ENCODE results near the gene PTGES2.
"Not testable (repeated sequence)": the region's sequence is repeated elsewhere in the genome, so short reads cannot be mapped to it uniquely, and the experiment has no call there.

PTGES2 gene

DNA sequence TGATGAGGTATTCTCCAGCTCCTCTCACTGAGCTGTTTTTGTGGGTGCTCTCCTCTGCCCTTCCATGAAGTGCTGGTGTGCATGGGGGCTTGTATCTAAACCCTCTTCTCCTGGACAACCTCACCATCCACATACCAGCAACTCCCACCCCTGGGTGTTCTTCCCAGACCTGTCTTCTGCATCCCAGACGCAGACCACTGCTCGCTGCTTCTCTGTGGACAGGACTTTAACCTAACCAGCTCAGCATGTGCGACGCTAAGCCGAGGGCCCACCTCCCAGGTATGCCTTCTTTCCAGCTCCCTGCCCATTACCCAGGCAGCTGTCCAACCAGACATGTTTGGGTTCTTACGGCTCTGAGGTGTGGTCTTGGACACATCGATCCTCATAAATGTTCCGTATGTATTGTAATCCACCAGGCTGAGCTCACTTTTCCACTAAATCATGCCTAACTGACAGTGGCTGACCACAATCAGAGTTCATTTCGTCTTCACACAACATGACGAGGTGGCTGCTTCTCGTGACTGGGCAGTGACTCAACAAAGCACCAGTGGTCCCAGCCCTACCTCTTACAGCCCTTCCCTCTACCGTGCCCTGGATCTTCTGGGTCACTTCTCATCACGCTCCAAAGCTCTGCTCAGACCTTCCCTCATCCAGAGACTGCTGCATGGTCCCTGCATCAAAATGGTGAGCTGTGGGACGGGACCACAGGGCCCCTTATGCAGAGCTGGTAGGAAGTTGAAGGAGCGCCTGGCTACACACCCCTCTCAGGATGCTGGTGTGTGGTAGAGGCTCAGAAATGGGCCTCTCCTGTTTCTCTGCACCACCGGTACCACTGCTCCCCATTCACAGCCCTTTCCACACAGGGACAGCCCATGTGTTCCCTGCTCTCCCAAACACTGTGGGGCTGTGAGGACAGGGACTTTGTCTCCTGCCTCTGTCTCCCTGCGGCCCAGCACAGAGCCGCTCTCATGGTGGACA is 9.6 kb upstream of the PTGES2 start:
- TF ChIP-seq, protein P1, sequence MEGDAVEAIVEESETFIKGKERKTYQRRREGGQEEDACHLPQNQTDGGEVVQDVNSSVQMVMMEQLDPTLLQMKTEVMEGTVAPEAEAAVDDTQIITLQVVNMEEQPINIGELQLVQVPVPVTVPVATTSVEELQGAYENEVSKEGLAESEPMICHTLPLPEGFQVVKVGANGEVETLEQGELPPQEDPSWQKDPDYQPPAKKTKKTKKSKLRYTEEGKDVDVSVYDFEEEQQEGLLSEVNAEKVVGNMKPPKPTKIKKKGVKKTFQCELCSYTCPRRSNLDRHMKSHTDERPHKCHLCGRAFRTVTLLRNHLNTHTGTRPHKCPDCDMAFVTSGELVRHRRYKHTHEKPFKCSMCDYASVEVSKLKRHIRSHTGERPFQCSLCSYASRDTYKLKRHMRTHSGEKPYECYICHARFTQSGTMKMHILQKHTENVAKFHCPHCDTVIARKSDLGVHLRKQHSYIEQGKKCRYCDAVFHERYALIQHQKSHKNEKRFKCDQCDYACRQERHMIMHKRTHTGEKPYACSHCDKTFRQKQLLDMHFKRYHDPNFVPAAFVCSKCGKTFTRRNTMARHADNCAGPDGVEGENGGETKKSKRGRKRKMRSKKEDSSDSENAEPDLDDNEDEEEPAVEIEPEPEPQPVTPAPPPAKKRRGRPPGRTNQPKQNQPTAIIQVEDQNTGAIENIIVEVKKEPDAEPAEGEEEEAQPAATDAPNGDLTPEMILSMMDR (IDR thresholded peaks at IDR 0.05; ENCODE audit: low read depth, low read length, missing control alignments) = no peak
- DNase-seq (ENCODE audit: extremely low read depth, low read depth) = no peak
- H3K4me3 ChIP-seq (replicated peaks; ENCODE audit: low read depth, low read length) = no peak overlapping the region

GRCh38 chr9:128135561-128135960 is 8.0 kb upstream of the PTGES2 start:
- DNase-seq (ENCODE audit: extremely low read depth, low read depth); H3K4me3 ChIP-seq (replicated peaks; ENCODE audit: low read depth, low read length): not testable (repeated sequence)

GRCh38 chr9:128132139-128132538 is 4.6 kb upstream of the PTGES2 start:
- H3K4me3 ChIP-seq (replicated peaks; ENCODE audit: low read depth, low read length); DNase-seq (ENCODE audit: extremely low read depth, low read depth): not testable (repeated sequence)

- H3K4me3 ChIP-seq (replicated peaks; ENCODE audit: low read depth, low read length); DNase-seq (ENCODE audit: extremely low read depth, low read depth): not testable (repeated sequence)
Observed at GRCh38 chr9:128131346-128131745, 3.8 kb upstream of the PTGES2 start.

- DNase-seq (ENCODE audit: extremely low read depth, low read depth) = not testable (repeated sequence)
Observed at GRCh38 chr9:128130651-128131050, 3.1 kb upstream of the PTGES2 start.

DNA sequence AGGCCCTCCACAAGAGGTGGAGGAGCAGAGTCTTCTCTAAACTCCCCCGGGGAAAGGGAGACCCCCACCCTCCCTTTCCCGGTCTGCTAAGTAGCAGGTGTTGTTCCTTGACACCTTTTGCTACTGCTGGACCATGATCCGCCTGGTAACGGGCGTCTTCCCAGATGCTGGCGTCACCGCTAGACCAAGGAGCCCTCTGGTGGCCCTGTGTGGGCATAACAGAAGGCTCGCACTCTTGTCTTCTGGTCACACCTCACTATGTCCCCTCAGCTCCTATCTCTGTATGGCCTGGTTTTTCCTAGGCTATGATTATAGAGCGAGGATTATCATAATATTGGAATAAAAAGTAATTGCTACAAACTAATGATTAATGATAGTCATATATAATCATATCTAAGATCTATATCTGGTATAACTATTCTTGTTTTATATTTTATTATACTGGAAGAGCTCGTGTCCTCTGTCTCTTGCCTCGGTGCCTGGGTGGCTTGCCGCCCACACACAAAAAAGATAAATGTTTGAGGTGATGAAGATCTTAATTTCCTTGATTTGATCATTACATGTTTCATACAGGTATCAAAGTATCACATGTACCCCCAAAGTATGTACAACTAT is 2.6 kb upstream of the PTGES2 start:
- TF ChIP-seq, protein P1 (IDR thresholded peaks at IDR 0.05; ENCODE audit: low read depth, low read length, missing control alignments) = peak; percentile 21
- DNase-seq (ENCODE audit: extremely low read depth, low read depth); H3K4me3 ChIP-seq (replicated peaks; ENCODE audit: low read depth, low read length): not testable (repeated sequence)

More at GRCh38 chr9:128130651-128131050, 3.1 kb upstream of the PTGES2 start:
- not testable (repeated sequence) for H3K4me3 ChIP-seq (replicated peaks; ENCODE audit: low read depth, low read length)

DNA sequence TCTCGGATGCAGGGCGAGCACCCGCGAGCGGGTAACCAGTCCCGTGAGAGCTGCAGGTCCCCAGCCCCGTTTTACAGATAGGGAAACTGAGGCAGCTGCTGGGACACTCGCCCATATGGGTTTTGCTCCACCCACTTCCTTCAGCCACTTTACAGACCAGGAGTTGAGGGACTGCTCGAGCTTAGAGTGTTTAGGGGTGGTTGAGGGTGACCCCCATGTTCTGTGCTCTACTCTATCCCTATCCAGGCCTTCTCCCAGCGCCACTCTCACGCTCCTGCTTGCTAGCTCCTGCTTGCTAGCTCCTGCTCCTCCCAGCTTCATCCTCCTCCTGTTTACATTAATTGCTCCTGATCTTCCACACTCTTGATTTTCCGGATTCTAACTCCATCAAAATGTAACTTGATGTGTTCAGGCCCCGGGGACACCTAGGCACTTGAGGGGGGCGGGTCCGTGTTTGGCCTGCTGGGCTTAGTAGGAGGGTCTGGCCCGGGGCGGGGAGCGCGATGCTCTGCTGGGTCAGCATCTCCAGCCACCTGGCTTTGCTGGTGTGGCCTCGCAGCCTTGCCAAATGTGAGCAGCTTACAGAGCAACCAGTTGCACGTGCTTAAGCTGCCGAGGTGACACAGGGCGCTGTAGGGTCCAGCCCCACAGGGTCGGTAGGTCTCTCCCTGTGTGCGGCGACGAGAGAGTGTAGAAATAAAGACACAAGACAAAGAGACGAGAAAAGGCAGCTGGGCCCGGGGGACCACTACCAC is 1.5 kb upstream of the PTGES2 start:
- peak overlapping the region; percentile 88 for H3K4me3 ChIP-seq (replicated peaks; ENCODE audit: low read depth, low read length)
- DNase-seq (ENCODE audit: extremely low read depth, low read depth) = no peak
- TF ChIP-seq, protein P1 (IDR thresholded peaks at IDR 0.05; ENCODE audit: low read depth, low read length, missing control alignments) = no peak

DNA sequence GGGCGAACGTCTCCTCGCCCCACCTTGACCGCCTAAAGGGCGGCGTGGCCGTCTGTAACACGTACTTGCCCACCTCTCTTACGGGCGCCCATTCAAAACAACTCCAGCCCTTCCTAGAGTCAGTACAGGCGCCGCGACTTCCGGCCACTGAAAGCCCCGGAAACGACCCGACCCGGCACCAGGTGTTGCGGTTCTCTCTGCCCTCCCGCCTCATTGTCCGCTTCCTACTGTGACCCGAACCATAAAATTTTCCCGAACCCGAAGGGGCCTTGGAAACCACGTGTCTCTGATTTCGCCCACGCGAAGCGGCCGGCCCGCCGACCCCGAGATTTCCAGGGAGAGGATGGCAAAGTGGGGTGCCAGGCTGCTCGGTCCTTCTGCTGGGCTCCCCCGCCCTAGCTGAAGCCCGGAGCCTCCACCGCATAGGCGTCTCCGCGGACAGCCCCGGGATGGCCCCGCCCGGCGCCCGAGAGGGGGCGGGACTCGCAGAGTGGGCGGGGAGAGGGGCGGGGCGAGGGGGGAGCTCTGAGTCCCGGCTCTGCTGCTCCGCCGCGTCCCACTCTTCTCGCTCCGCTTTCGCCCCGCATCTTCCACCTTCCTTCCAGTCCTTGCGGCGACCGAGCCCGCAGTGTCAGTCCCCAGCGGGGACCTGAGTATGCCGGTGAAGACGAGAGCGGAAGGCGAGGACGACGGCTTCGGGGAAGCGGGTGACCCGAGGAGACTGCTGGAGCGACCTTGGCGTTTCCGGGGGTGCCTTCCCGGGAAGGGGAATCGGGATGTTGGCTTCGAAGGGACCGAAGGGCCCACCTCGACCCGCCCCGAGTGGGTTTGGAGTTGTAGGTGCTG is 684 bp upstream of the PTGES2 start:
- peak overlapping the region; percentile 88 for H3K4me3 ChIP-seq (replicated peaks; ENCODE audit: low read depth, low read length)
- DNase-seq (ENCODE audit: extremely low read depth, low read depth) = peak; percentile 80
- TF ChIP-seq, protein P1 (IDR thresholded peaks at IDR 0.05; ENCODE audit: low read depth, low read length, missing control alignments) = no peak
